ENCODE measurements around the gene KLRC2.

DNA sequence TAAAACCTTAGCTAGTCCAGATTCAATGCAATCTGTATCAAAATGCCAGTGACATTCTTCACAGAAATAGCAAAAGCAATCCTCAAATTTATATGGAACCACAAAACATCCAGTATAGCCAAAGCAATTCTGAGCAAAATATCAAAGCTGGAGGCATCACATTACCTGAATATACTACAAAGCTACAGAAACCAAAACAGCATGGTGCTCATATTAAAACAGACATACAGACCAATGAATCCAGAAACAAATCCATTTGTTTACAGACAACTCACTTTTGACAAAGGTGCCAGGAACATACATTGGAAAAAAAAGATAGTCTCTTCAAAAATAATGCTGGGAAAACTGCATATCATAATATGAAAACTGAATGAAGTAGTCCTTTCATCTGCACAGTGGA is 31.0 kb downstream of the KLRC2 start:
- TF ChIP-seq, protein P1, sequence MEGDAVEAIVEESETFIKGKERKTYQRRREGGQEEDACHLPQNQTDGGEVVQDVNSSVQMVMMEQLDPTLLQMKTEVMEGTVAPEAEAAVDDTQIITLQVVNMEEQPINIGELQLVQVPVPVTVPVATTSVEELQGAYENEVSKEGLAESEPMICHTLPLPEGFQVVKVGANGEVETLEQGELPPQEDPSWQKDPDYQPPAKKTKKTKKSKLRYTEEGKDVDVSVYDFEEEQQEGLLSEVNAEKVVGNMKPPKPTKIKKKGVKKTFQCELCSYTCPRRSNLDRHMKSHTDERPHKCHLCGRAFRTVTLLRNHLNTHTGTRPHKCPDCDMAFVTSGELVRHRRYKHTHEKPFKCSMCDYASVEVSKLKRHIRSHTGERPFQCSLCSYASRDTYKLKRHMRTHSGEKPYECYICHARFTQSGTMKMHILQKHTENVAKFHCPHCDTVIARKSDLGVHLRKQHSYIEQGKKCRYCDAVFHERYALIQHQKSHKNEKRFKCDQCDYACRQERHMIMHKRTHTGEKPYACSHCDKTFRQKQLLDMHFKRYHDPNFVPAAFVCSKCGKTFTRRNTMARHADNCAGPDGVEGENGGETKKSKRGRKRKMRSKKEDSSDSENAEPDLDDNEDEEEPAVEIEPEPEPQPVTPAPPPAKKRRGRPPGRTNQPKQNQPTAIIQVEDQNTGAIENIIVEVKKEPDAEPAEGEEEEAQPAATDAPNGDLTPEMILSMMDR (IDR thresholded peaks at IDR 0.05) = no peak
- TF ChIP-seq POLR2A (IDR thresholded peaks at IDR 0.05) (no peak), POLR2AphosphoS5 (IDR thresholded peaks at IDR 0.05) (no peak)

Measured in prostate gland (tissue), 2 donors.